Vagina (tissue), 2 donors: ENCODE measurements around the gene TELO2. TPM values are rescaled to one million over a fixed set of nuclear protein-coding genes. Genes with fewer than 3 reads are reported as not detected.

Experiments used
- DNase-seq, 2 donors: peaks; one replicate each; pipeline ENCODE4 v3.0.0-alpha.2; 2017; ENCODE audit errors: extremely low spot score in 2 of 2
- H3K27ac ChIP-seq: fragments of 200-600 bp; sonication (generic); one replicate; pipeline ENCODE4 v1.5.1; 2019
- H3K27me3 ChIP-seq: fragments of 200-600 bp; sonication (generic); one replicate; pipeline ENCODE4 v1.5.1; 2019
- H3K36me3 ChIP-seq, 2 donors: fragments of 200-600 bp; sonication (generic); one replicate each; pipeline ENCODE4 v1.5.1; 2017 to 2019
- H3K4me1 ChIP-seq: fragments of 200-600 bp; sonication (generic); one replicate; pipeline ENCODE4 v1.5.1; 2019
- H3K4me3 ChIP-seq, 2 donors: fragments of 200-600 bp; sonication (generic); 1 replicate in 1 of 2; 2 replicates in 1 of 2; pipeline ENCODE4 v1.5.1; 2016 to 2019
- H3K9me3 ChIP-seq: fragments of 200-600 bp; sonication (generic); one replicate; pipeline ENCODE4 v1.5.1; 2019
- POLR2A ChIP-seq, 2 donors: fragments of 450-650 bp; IDR thresholded peaks; one replicate each; pipeline ENCODE4 v1.6.1; 2017; ENCODE audit warnings: antibody characterized with exemption in 2 of 2, mild to moderate bottlenecking in 2 of 2, moderate library complexity in 2 of 2
- POLR2AphosphoS5 ChIP-seq, 2 donors: sonication (generic); formaldehyde crosslinking; IDR thresholded peaks; one replicate each; pipeline ENCODE4 v1.9.0; 2017; ENCODE audit warnings: antibody characterized with exemption in 2 of 2, mild to moderate bottlenecking in 2 of 2, low read depth in 1 of 2; ENCODE audit not compliant: insufficient read depth in 1 of 2
- intact Hi-C: fragments of 100-400 bp; cut with DNase I; formaldehyde crosslinking; loops from one replicate; pipeline ENCODE4 v1.15.1; 2023
- total RNA-seq: library from RNA; depleted of rRNA; stranded (reverse); fragments of >200 nt; gene quantifications from one replicate; pipeline ENCODE4 v1.2.3, GENCODE V29; 2016
- TF ChIP-seq, protein P1 (sequence below), 3 experiments: fragments of 450-650 bp in 2 of 3; fragments of 200-600 bp in 1 of 3; sonication (generic) in 1 of 3; IDR thresholded peaks; one replicate each; pipeline ENCODE4 v1.5.1; 2017 to 2019; ENCODE audit warnings: antibody characterized with exemption in 3 of 3, mild to moderate bottlenecking in 2 of 3, moderate library complexity in 2 of 3

TELO2 gene
- total RNA-seq, 1 donor from 2014 or later: 23.8 TPM

DNA sequence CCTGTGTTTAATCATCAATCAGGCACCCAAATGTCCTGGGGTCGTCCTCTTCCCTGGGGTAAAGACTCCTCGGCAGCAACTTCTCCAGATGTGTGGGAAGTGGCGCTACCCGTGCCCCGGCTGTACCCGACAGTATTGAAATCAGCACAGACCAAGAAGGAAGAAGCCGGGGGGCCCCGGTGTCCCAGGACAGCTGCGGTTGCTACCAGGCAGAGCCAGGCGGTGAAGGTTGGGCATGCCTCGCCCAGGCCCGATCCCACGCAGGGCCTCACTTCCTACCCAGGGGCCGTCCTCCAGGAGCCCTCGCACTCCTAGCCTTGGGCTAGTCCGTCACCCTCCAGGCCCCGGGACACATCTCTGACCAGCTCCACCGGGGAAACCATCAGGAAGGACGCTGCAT lies 39.8 kb upstream of the TELO2 start:
- Histone ChIP-seq H3K36me3 (peaks cover 0 to 74% of the 10 kb centered on the region in 2 donors), H3K27me3 (no peaks in the 10 kb centered on the region), H3K9me3 (no peaks in the 10 kb centered on the region), H3K4me1 (no peaks in the 10 kb centered on the region), H3K4me3 (no peak overlapping the region), H3K27ac (no peak overlapping the region)
- no peak for DNase-seq
- TF ChIP-seq POLR2AphosphoS5 (IDR thresholded peaks at IDR 0.05; ENCODE audit: insufficient read depth in 1 of 2, low read depth in 1 of 2) (no peak), POLR2A (IDR thresholded peaks at IDR 0.05) (no peak)
- TF ChIP-seq, protein P1, sequence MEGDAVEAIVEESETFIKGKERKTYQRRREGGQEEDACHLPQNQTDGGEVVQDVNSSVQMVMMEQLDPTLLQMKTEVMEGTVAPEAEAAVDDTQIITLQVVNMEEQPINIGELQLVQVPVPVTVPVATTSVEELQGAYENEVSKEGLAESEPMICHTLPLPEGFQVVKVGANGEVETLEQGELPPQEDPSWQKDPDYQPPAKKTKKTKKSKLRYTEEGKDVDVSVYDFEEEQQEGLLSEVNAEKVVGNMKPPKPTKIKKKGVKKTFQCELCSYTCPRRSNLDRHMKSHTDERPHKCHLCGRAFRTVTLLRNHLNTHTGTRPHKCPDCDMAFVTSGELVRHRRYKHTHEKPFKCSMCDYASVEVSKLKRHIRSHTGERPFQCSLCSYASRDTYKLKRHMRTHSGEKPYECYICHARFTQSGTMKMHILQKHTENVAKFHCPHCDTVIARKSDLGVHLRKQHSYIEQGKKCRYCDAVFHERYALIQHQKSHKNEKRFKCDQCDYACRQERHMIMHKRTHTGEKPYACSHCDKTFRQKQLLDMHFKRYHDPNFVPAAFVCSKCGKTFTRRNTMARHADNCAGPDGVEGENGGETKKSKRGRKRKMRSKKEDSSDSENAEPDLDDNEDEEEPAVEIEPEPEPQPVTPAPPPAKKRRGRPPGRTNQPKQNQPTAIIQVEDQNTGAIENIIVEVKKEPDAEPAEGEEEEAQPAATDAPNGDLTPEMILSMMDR (IDR thresholded peaks at IDR 0.05): no peak
- intact Hi-C loops: no loop called here

DNA sequence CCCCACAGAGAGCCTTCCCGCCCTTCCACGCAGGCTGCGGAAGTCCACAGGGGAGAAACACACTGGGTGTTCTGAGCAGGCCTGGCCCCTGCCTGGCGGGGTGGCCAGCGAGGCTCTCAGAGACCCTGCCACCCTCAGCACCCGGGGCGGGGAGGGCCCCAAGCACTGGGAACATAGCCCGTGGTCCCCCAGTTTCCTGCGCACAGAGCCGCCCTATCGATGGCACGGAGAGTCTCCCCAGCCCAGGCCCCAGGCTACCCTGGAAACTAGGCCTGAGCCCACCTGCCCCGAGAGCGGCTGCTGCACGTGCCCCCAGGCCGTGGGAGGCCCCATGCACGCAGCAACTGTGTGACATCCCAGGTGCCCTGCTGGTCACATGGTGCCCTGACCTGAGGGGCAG lies 38.6 kb upstream of the TELO2 start:
- Histone ChIP-seq H3K36me3 (peaks cover 0 to 76% of the 10 kb centered on the region in 2 donors), H3K4me3 (no peak overlapping the region), H3K27ac (no peak overlapping the region), H3K4me1 (no peaks in the 10 kb centered on the region), H3K27me3 (no peaks in the 10 kb centered on the region), H3K9me3 (no peaks in the 10 kb centered on the region)
- DNase-seq: no peak
- intact Hi-C loops: no loop called here
- TF ChIP-seq POLR2A (IDR thresholded peaks at IDR 0.05) (no peak), POLR2AphosphoS5 (IDR thresholded peaks at IDR 0.05; ENCODE audit: insufficient read depth in 1 of 2, low read depth in 1 of 2) (no peak)
- TF ChIP-seq, protein P1 (IDR thresholded peaks at IDR 0.05): no peak

DNA sequence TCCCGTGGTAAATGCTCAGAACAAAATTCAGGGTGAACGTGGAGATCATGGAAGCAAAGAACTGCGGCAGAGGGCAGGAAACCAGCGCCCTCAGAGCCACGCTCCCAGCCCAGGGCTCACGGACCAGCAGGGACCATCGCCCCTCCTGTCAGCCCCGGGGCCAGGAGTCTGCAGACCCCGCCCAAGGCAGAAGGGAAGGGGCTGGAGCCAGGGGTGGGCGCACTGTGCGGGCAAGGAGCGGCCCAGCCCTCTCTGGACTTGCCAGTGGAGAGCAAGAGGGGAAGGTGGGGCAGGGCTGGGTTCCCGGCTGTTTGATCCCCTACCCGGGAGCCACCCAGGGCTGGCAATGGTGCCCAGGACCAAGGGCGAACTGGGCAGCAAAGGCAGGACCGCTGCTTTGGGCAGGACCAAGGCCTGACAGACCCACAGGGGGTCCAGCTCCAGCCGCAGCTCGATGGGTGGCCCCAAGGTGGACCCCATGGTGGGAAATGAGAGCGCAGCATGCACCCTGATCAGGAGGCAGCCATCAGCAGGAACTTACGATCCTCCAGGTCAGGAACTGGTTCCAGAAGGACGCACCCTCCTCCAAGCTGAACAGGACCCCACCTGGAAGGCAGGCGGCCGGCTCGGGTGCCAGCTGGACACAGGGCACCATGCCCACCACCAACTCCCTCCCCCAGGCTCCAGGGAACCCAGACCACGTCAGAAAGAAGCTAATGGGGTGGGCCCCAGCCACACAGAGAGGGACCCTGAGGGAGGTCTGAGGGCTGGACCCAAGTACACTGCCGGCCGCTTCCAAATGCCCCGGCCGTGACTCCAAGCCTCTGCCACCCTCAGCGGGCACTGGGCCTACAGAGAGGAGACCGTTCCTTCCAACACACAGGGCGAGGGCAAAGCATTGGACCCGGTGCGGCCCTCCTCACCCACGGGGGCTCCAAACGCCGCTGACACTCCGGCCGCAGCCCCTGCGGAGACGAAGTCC lies 37.7 kb upstream of the TELO2 start:
- TF ChIP-seq POLR2A (IDR thresholded peaks at IDR 0.05): no peak
- no peak for TF ChIP-seq POLR2AphosphoS5 (IDR thresholded peaks at IDR 0.05; ENCODE audit: insufficient read depth in 1 of 2, low read depth in 1 of 2)
- TF ChIP-seq, protein P1 (IDR thresholded peaks at IDR 0.05): no peak
- no peaks in the 10 kb centered on the region for H3K27me3 ChIP-seq
- intact Hi-C loops: no loop called here
- no peak for DNase-seq
- no peak overlapping the region for H3K4me3 ChIP-seq
- no peaks in the 10 kb centered on the region for H3K4me1 ChIP-seq
- H3K27ac ChIP-seq: no peak overlapping the region
- no peaks in the 10 kb centered on the region for H3K9me3 ChIP-seq
- peaks cover 0 to 77% of the 10 kb centered on the region in 2 donors for H3K36me3 ChIP-seq

DNA sequence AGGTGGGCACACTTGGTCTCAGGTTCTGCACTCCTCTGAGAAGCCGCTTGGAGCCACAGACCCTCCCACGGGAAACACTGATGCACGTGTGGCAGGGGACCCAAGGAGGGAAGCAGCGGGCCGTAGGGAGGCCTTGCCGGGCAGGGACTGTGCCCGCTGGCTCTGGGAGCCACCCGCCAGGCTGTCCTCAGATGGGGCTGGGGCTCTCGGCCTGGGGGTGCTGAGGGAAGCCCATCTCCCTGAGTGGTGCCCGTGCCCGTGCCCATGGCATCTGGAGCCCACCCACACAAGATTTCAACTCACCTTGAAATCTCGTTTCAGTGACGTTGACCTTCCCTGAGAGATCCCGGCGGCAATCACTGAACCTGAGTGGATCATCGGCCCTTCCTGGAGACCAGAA lies 36.2 kb upstream of the TELO2 start:
- TF ChIP-seq POLR2AphosphoS5 (IDR thresholded peaks at IDR 0.05; ENCODE audit: insufficient read depth in 1 of 2, low read depth in 1 of 2) (no peak), POLR2A (IDR thresholded peaks at IDR 0.05) (no peak)
- TF ChIP-seq, protein P1 (IDR thresholded peaks at IDR 0.05): no peak
- intact Hi-C loops: no loop called here
- Histone ChIP-seq H3K36me3 (peaks cover 0 to 73% of the 10 kb centered on the region in 2 donors), H3K27me3 (no peaks in the 10 kb centered on the region), H3K4me3 (no peak overlapping the region), H3K9me3 (no peaks in the 10 kb centered on the region), H3K4me1 (no peaks in the 10 kb centered on the region), H3K27ac (no peak overlapping the region)
- DNase-seq: no peak
